Measurements from ENCODE around the gene ZNF792. TPM values are rescaled to one million over a fixed set of nuclear protein-coding genes. Genes with fewer than 3 reads are reported as not detected.

ZNF792 gene
- total and polyA plus RNA-seq, 2 of the 8 experiments (the other 6 are each of a cell fraction or from before 2014, with no cell fraction given), result 2.5 to 7.2 TPM

- POLR2A ChIA-PET (ENCODE audit: partially characterized antibody), result interaction anchor here (1.2 to 1.5 kb wide), 2 partner anchors 9 to 10 kb away, joined by 3 read pairs; partner anchors contain the start of gene ZNF30
- Histone ChIP-seq H3K4ac (replicated peaks; ENCODE audit: insufficient read length, low read depth, low read length) (no peak overlapping the region), H3K9me3 (ENCODE audit: insufficient read depth in 2 of 2, low read depth in 1 of 2, low read length in 1 of 2) (no peaks in the 10 kb centered on the region; a peak in 1 of 4 replicates), H3K23me2 (ENCODE audit: low read depth, low read length) (no peaks in the 10 kb centered on the region), H3K4me3 (ENCODE audit: extremely low read depth in 1 of 4, insufficient read depth in 2 of 4, low read depth in 3 of 4, low read length in 4 of 4) (no peak overlapping the region), H2BK120ac (replicated peaks; ENCODE audit: low read depth, low read length) (no peak overlapping the region), H3K14ac (ENCODE audit: insufficient read length) (no peak overlapping the region), H2AK5ac (ENCODE audit: low read depth, low read length) (no peak overlapping the region), H4K5ac (ENCODE audit: insufficient read length, low read depth, low read length) (no peak overlapping the region), H3K27me3 (replicated peaks in 1 of 4; ENCODE audit: control insufficient read depth in 3 of 4, extremely low read depth in 1 of 4, insufficient read depth in 3 of 4, low read length in 3 of 4) (no peaks in the 10 kb centered on the region), H4K20me1 (replicated peaks in 1 of 2; ENCODE audit: control insufficient read depth in 1 of 2, insufficient read depth in 2 of 2, low read length in 2 of 2) (no peaks in the 10 kb centered on the region), H3K56ac (replicated peaks; ENCODE audit: insufficient read length, low read depth, low read length) (no peak overlapping the region), H2BK5ac (ENCODE audit: low read depth, low read length) (no peak overlapping the region), H2AFZ (ENCODE audit: low read length) (no peak overlapping the region), H3K4me1 (replicated peaks in 1 of 4; ENCODE audit: control insufficient read depth in 3 of 4, insufficient read depth in 4 of 4, low read length in 3 of 4) (no peaks in the 10 kb centered on the region), H3K36me3 (ENCODE audit: control insufficient read depth in 2 of 4, insufficient read depth in 4 of 4, low read length in 3 of 4) (peaks cover 0 to 17% (median 11%) of the 10 kb centered on the region in 4 experiments; a peak in 5 of 8 replicates), H4K91ac (replicated peaks; ENCODE audit: insufficient read length, low read length) (no peak overlapping the region), H3K9ac (replicated peaks in 1 of 4; ENCODE audit: extremely low read depth in 1 of 4, low read depth in 3 of 4, low read length in 3 of 4) (no peak overlapping the region), H3K79me2 (ENCODE audit: control insufficient read depth in 1 of 2, insufficient read depth in 2 of 2, low read length in 2 of 2) (no peaks in the 10 kb centered on the region), H3K27ac (ENCODE audit: low read depth, low read length) (no peak overlapping the region), H2BK12ac (ENCODE audit: low read depth, low read length) (no peak overlapping the region), H2BK20ac (ENCODE audit: low read length) (no peak overlapping the region), H3K79me1 (ENCODE audit: low read depth, low read length) (no peaks in the 10 kb centered on the region), H3K23ac (ENCODE audit: insufficient read length) (no peak overlapping the region), H3K18ac (ENCODE audit: extremely low read depth, low read length) (no peak overlapping the region), H4K8ac (ENCODE audit: extremely low read depth, insufficient read depth, low read length) (no peak overlapping the region), H2BK15ac (ENCODE audit: low read length) (no peak overlapping the region), H3K4me2 (ENCODE audit: insufficient read depth in 1 of 2, low read depth in 2 of 2, low read length in 2 of 2) (no peak overlapping the region)
- TF ChIP-seq SIX5 (IDR thresholded peaks at IDR 0.05; ENCODE audit: low read depth, low read length) (no peak), POLR2A (IDR thresholded peaks at IDR 0.05; ENCODE audit: control extremely low read depth in 1 of 2, low read depth in 2 of 2, low read length in 2 of 2) (no peak), SP1 (IDR thresholded peaks at IDR 0.05; ENCODE audit: low read depth, low read length) (no peak), CTCF (IDR thresholded peaks at IDR 0.05; ENCODE audit: control extremely low read depth in 1 of 3, insufficient read depth in 1 of 3, low read depth in 1 of 3, low read length in 3 of 3) (no peak), SIN3A (conservative IDR thresholded peaks at IDR 0.05 in 1 of 2, IDR thresholded peaks at IDR 0.05 in 1 of 2; ENCODE audit: low read depth in 1 of 2, low read length in 2 of 2) (no peak)
- 98% methylated on average over 4 of the region's 4 CpGs; no CpG with 5 or more reads in 1 of the 2 experiments for WGBS, 2 experiments (ENCODE audit: extremely low coverage in 1 of 2, insufficient coverage in 1 of 2, insufficient read length in 1 of 2, insufficient replicate concordance in 2 of 2, low coverage in 1 of 2, low lambda C conversion rate in 2 of 2, missing lambda C conversion rate in 1 of 2)
- FAIRE-seq (no peak), DNase-seq (ENCODE audit: low read depth in 1 of 2, low spot score in 2 of 2) (no peak)
- CTCF ChIA-PET (ENCODE audit: partially characterized antibody), result interaction anchor here (2.0 kb wide), 1 partner anchor 98 kb away, joined by 7 read pairs; no protein-coding TSS in a partner anchor
Observed at GRCh38 chr19:34936184-34936583, 27.8 kb downstream of the ZNF792 start.

Measured in H1 (cell line).